Stimulated activated CD4-positive, alpha-beta T cell treated with anti-CD3 and anti-CD28 coated beads, TNF-alpha, amount 100 ng/mL, for 24 hours (primary cell): ENCODE results near the gene LARGE1.

Experiments used
- DNase-seq, 3 experiments: peaks; one replicate each; pipeline ENCODE4 v3.0.0-alpha.2; 2020; ENCODE audit warnings: low read depth in 3 of 3

Gene LARGE1

GRCh38 chr22:33720166-33720878 is 200.0 kb downstream of the LARGE1 start:
- DNase-seq: no peak

GRCh38 chr22:33717694-33718396 is 202.4 kb downstream of the LARGE1 start:
- no peak for DNase-seq

DNA sequence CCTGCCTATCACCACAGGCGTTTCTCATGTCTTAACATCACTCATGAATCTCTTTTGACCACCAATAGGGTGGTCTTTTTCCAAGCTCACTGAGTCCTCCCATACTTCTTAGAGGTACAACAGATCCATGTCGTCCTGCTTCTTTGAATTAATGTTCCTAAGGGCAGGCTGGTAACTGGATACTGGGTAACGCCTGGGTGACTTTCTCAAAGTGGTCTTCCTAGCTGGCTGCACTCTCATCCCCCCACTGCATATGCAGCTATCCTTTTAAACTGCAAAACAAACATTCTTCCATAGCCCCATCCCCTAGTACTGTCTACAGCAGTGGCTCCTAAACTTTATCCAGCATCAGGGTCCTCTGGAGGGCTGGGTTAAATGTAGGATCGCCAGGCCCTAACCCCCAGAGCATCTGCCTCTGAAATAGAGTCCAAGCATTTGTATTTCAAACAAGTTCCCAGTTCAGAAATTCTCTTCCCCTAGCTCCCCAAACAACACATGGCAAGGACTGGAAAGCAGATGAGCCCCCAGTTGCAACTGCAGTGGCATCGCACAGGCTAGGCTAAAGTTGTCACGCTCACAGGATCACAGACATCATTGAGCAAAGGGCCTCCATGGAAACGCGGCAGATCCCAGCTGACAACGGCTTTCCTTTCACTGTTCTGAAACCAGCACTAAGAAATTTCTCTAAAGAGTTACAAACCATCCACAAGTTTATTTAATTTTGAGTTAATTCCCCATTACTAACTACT is 204.9 kb downstream of the LARGE1 start:
- no peak for DNase-seq

DNA sequence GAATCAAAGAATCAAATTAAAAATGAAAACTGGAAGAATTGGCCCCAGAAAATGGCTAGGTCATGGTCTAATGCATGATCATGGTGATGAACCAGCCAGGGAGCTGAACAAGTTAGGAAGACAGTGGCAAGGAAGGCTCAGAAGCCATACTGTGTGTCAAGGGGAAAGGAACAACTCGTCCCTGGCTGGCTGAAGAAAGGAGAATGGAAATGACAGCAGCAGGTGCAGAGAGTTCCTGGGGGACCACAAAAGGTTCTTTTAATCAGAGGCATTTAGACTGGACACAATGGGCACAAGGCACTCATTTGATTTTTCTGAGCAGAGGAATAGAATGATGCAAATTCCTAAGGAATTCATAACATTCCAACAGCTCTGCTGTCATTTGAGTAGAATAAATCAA is 209.9 kb downstream of the LARGE1 start:
- no peak for DNase-seq

GRCh38 chr22:33707581-33707980 is 212.7 kb downstream of the LARGE1 start:
- DNase-seq: no peak

GRCh38 chr22:33706100-33706499 is 214.2 kb downstream of the LARGE1 start:
- DNase-seq: no peak

DNA sequence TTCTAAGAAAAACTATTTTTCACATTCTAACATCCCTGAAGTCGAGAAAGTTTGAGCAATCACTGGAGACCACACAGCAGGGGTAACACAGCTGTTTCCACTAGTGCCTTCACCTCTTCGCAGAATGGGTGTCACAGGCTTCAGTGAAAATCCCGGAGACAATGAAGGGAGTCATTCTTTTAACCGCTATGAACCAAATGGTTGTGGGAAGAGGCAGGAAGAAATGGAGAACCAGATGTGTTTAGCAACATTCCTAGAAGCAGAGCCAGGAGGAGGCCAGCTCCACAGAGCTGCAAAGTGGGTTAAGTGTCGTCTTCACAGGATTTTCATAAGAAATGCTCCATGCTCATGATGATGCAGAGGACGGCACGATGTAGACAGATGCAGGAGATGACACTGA is 221.1 kb downstream of the LARGE1 start:
- DNase-seq: no peak

DNA sequence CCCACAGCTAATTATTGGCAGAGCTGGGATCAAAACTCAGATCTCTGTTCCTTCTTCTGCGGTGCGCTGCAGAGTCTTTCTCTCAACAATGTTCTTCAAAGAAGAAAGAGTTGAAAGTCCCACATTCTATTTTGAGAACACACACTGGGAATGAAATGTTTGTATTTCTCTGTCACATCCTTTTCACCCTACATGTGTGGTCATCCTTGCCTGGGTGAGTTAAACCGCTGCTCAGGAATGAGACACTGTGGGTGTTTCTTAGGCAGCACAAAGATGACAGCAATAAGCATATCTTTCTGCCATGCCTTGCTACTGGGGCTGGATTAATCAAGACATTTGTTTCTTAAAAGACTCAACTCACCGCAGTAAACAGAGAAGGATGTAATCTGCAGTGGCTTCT is 222.6 kb downstream of the LARGE1 start:
- DNase-seq: no peak

GRCh38 chr22:33691057-33691630 is 229.1 kb downstream of the LARGE1 start:
- no peak for DNase-seq

DNA sequence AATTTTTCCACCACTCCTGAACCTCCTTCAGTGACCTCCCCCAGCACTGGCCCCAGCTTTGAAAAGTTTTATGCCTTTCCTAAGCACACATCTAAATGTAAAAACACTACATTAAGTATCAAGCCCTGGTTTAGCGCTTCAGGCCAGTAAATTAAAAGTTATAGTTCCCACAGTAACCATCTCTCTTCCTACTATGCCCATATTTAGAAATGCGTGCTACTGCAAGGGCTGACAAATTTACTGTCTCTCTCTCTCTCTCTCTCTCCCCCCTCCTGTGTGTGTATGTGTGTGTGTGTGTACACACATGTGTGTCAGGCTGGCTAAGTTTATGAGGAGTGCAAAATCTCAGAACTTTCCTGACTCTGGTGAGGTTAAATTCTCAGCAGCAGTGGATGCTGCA is 231.4 kb downstream of the LARGE1 start:
- no peak for DNase-seq

- DNase-seq: no peak
These were observed 232.8 kb downstream of the LARGE1 start for GRCh38 chr22:33687464-33687863.

GRCh38 chr22:33684087-33684486 is 236.2 kb downstream of the LARGE1 start:
- no peak for DNase-seq

- no peak for DNase-seq
These were observed 237.3 kb downstream of the LARGE1 start for GRCh38 chr22:33682927-33683326.

- DNase-seq: no peak
These were observed 239.6 kb downstream of the LARGE1 start for GRCh38 chr22:33680632-33681031.

GRCh38 chr22:33678523-33678922 is 241.8 kb downstream of the LARGE1 start:
- DNase-seq: no peak

GRCh38 chr22:33677536-33677935 is 242.7 kb downstream of the LARGE1 start:
- no peak for DNase-seq

GRCh38 chr22:33674357-33674756 is 245.9 kb downstream of the LARGE1 start:
- no peak for DNase-seq

DNA sequence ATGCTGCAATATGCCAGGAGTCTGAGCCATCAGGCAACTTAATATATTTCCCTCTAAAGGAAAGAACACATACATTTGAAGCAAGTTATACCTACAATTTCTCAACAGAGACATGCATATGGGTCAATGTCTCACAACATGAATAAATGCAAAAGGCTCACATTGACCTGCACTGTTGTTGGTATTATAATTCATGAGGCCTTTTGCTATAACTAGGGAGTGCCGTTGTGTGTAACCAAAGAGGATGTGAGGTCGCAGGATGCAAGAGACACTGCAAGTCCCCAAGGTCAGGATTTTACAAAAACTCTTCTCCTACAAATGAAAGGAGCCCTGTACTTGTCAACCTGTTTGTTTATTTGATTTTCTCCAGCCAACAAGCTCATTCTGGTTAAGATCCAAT is 250.5 kb downstream of the LARGE1 start:
- DNase-seq: no peak

GRCh38 chr22:33666961-33667619 is 253.2 kb downstream of the LARGE1 start:
- DNase-seq: no peak

GRCh38 chr22:33666279-33666960 is 253.9 kb downstream of the LARGE1 start:
- no peak for DNase-seq

DNA sequence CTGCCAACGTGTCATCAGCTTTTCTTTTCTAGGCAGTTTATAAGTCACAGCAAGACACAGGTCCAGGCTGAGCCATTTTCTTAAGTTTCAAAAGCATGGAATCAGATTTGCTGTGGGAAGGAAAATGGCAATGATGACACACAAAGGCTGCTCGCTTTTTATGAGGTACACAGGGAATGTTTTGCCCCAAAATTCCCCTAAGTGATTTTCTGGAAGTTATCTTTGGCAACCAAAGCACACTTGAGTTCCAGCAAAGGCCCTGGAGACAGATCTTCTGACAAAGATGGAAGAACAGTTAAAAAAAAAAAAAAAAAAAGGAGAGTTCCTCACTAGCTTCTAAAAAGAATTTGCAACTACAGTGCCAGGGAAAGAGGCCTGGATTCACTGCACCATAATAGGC is 260.8 kb downstream of the LARGE1 start:
- DNase-seq: no peak
